Cardiac fibroblast (primary cell): ENCODE results near the gene GLRX3.

Experiments used
- DNase-seq, 2 donors: peaks; one replicate each; pipeline versions ENCODE4 v3.0.0 to v3.0.0-alpha.2; 2010; ENCODE audit warnings: low read depth in 2 of 2
- H3K4me3 ChIP-seq, 2 donors: replicated peaks in 1 of 2; 1 replicate in 1 of 2; 2 replicates in 1 of 2; pipeline ENCODE4 v1.5.1; 2011; ENCODE audit warnings: low read depth in 2 of 2, low read length in 2 of 2, mild to moderate bottlenecking in 2 of 2, moderate library complexity in 1 of 2
- TF ChIP-seq, protein P1 (sequence below): IDR thresholded peaks from one replicate; pipeline ENCODE4 v1.5.1; 2011; ENCODE audit warnings: low read depth, mild to moderate bottlenecking, low read length, inconsistent platforms

The GLRX3 gene

DNA sequence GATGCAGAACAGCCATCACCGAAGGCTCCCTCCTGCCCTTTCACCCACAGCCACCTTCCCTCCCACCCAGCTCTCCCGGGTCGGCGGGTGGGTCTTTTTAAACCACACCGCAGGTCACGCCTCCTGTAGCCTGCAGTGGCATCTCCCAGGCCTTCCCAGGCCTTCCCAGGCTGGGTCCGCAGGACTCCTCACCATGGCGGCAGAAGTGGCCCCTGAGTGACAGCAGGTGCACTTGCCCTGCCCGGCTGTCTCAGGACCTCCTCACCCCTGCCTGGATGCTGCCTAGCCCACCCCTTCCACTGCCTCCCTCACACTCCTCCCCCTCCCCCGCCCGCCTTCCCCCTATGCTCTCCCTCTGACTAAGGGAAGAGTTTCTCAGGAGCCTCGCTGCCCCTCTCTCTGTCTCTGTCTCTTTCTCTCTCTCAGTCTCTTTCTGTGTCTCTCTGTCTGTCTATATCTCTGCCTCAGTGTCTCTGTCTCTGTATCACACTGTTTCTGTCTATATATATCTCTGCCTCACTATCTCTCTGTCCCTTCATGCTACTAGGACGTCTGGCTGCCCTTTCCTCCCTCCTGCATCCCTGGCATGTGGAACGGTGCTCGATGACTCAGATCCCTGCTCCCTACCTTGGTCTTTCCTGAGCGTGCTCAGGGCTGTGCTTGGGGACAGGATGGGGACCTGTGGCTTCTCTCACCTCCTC lies 57.5 kb downstream of the GLRX3 start:
- DNase-seq = no peak
- TF ChIP-seq, protein P1, sequence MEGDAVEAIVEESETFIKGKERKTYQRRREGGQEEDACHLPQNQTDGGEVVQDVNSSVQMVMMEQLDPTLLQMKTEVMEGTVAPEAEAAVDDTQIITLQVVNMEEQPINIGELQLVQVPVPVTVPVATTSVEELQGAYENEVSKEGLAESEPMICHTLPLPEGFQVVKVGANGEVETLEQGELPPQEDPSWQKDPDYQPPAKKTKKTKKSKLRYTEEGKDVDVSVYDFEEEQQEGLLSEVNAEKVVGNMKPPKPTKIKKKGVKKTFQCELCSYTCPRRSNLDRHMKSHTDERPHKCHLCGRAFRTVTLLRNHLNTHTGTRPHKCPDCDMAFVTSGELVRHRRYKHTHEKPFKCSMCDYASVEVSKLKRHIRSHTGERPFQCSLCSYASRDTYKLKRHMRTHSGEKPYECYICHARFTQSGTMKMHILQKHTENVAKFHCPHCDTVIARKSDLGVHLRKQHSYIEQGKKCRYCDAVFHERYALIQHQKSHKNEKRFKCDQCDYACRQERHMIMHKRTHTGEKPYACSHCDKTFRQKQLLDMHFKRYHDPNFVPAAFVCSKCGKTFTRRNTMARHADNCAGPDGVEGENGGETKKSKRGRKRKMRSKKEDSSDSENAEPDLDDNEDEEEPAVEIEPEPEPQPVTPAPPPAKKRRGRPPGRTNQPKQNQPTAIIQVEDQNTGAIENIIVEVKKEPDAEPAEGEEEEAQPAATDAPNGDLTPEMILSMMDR = no peak
- no peak overlapping the region for H3K4me3 ChIP-seq

- DNase-seq = peak; percentile 8 to 15
- TF ChIP-seq, protein P1 = no peak
- no peak overlapping the region for H3K4me3 ChIP-seq
Observed at GRCh38 chr10:130194194-130194990, 58.2 kb downstream of the GLRX3 start.

DNA sequence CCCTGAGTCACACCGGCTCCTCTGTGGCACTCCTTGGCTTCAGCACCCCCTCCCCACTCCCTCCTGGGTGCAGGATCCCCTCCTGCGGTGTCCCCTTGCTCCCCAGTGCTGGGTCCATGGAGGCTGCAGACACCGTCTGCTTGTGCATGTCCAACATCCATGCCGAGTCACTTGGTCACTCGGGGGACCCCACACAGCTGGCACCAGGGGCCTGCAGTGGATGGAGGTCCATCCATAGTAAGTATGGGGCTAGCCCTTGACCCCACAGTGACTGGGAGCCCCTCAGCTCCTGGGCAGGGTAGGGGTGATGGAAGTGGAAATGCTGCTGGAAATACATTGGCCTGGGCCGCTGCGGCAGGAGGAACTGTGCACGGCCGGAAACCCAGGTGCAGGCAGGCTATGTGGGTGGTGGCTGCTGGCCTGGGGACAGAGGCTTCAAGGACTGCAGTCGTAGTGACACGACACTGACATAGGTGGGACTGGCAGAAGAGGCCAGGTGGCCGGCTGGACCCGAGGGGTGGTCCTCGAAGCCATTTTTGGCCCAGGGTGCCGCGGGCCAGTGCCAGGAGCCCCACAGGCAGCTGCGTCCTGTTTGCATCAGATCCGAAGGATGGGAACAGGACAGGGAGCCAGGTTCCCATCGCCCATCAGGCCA lies 58.9 kb downstream of the GLRX3 start:
- no peak for DNase-seq
- no peak overlapping the region for H3K4me3 ChIP-seq
- TF ChIP-seq, protein P1 = no peak

DNA sequence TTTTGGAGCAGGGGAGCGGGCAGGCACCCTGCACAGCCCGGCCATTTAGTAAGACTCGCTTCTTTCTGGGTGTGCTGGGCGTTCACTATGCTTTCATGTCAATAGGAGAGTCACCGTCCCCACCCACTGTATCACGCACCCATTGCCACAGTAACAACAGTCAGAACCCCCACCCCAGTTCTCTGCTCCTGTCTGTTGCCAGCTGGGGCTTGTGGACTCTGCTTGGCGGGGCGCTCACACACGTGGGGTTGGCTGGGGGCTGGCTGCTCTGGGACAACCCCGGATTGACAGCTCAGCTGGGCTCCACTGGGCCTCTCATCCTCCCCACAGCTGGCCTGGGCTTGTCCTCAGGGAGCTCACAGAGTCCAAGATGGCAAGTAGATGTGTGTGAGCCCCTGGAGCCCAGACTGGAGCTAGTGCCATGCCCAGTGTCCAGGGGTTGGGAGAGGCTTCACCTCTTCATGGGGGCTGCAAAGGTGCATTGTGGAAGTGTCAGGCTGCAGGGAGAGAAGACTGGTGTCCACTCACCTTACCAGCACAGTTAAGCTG lies 59.6 kb downstream of the GLRX3 start:
- TF ChIP-seq, protein P1 = no peak
- H3K4me3 ChIP-seq = no peak overlapping the region
- no peak for DNase-seq

- no peak for DNase-seq
- no peak overlapping the region for H3K4me3 ChIP-seq
- TF ChIP-seq, protein P1 = no peak
Observed at GRCh38 chr10:130196511-130197487, 60.6 kb downstream of the GLRX3 start.

DNA sequence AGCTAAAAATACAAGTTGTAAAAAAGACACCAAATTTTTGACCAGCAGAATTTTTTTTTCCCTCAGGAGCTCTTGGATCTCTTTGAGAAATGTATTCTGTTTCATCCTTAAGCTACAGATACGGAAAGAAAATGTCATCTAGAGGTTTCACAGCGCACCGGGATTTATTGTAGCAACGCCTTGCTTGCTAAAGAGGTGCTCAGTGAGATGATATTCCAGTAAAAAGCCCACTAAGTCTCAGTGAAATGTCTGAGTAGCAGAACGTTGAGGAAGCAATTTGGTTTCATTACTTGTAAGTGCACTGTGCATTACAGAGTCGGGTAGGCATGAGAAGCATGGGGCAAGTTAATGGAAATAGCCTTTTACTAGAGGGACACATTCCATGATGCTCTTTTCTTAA lies 62.5 kb downstream of the GLRX3 start:
- H3K4me3 ChIP-seq = no peak overlapping the region
- TF ChIP-seq, protein P1 = no peak
- DNase-seq = no peak
